ENCODE data around the gene STX18. TPM values are rescaled to one million over a fixed set of nuclear protein-coding genes. Genes with fewer than 3 reads are reported as not detected.
"Not testable (repeated sequence)": the region's sequence is repeated elsewhere in the genome, so short reads cannot be mapped to it uniquely, and the experiment has no call there.

The STX18 gene
- total RNA-seq, 2 experiments from 2014 or later = 28.8 to 32.0 TPM

DNA sequence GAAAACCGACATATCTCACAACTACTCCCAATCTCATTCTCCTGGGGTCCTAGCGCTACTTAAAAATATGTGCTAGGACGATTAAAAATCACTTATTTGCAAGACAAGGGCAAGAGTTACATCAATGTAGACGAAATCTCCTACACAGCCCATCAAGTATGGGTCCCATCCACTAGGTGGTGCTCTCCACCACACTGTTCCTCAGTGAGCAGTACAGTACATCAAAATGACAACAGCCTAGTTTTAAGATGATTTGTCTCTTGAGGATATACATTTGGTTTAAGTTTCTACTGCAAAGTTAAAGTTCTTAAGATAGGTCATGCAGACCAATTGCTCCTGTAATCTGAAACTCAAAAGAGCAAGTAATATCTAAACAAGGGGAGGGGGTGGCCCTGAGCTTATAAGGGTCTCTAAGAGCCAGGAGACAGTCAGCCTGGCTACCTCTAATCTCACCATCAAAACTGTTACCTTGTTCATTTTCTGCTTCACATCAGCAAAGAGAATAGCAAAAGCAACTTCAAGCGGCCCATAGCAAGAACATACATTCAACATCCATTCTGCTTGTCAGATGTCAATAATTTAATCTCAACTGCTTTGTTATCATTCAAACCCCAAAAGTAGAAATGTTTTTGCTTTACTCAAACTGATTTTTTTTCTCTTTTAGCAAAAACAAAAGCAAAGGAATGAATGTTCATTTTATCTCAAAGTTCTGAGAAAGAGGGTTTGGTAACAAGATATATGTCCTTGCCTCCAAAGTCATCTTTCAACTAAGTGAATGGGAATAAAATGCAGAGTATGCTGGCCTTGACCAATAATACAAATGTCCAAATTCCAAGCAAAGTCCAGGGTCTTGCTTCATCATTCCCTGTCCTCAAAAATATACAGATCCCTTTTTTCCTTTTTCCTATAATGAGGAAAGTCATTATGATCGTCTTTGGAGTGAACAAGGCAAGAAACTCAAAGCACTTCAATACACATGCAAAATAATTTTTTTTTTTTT is 53.1 kb downstream of the STX18 start:
- ChIA-PET POLR2A (no interaction called here), CTCF (interaction anchor here (0.6 to 1.4 kb wide), 6 partner anchors 17 to 391 kb away, joined by 3 to 6 read pairs (median 4); no protein-coding TSS in a partner anchor)

DNA sequence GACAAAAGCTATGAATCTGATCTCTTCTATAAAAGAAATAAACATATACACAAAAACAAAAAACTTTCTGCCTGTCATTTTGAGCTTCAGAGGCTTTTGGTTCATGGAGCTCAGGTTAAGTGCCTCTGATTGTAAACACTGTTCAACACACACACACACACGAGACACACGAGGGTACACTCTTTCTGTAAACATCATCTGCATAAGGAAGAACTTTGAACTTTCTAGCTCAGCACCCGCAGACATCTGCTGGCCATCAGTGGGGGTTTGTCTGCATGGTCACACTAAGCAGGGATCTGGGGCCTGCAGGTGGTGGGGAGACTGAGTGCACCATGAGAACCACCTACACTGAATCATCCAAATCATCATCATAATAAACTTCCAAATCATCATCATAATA is 54.9 kb downstream of the STX18 start:
- ChIA-PET CTCF (no interaction called here), POLR2A (no interaction called here)

DNA sequence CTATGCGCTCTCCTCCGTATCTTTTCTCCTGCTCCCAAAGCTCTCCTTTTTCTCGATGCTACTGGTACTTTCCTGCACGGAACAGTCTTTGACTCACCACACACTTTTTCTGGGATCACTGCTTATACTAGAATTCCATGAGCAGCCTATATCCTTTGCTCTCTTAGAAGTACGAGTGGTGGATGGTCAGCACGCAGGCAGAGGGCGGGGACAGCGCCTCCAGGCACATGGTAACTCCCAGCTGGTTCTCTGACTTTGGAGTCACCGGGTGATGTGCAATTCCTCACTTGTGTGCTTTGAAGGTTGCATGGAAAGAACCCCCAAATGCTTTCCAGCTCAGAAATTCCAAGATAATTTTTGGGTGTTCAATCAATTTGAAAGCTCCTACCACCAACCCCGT is 56.0 kb downstream of the STX18 start:
- POLR2A ChIA-PET = interaction anchor here (0.6 kb wide), 1 partner anchor 49 kb away, joined by 7 read pairs; no protein-coding TSS in a partner anchor
- CTCF ChIA-PET = no interaction called here

DNA sequence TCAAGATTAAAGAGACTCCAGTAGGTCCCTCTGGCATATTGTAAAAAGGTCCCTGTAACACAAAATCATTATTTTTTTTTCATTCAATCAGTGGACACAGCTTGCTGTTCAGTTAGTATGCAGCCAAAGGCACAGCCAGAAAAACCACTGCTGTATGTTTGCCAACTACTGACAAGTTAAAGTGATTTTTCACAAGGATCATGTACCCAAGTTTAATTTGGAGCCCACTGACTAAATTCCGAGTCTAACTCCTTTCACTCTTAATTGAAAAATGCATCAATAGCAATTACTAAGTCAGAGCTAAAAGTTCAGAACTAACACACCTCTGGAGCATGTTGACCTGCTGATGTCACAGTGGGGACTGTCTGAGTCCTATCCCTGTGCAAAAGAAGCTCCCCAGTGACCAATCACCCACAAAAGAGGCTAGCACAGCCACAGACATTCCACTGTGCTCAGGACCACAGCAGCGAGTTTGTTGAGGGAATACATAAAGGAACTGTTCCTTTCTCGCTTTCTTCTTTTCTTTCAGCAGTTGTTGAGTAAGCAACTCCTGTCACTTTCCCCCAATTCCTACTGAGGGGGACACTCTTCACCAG is 60.4 kb downstream of the STX18 start:
- ChIA-PET CTCF (no interaction called here), POLR2A (no interaction called here)

DNA sequence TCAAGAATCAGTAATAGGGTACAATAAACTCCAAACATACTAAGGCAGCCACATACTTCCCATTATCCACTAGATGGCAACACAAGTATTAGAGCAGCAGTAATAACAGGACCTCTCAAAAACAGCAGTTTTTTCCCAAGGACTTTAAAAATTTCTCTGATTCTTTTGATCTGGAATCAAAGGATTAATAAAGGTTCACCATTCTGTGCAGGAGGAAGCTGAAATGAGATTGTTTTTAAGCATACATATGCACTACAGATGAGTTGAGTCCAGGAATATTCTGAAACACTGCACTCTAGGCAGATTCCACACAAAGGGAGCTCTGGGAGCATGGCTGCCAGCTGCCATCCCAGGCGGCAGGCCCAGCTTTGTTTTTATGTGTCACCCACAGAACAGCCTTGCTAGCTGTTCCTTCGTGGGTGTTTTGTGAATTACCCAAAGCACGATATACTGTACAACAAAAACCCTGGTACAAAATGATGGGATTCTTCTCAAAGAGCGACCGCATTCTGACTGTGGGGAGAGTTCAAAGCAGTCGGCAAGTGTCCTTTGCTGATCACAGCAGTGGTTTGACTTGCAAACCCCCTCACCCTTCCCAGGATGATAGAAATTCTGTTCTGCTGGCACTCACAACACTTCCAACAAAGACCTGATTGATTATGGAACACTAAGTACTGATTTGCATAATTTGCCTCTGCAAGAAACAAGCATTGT is 61.0 kb downstream of the STX18 start:
- POLR2A ChIA-PET = no interaction called here
- CTCF ChIA-PET = no interaction called here

DNA sequence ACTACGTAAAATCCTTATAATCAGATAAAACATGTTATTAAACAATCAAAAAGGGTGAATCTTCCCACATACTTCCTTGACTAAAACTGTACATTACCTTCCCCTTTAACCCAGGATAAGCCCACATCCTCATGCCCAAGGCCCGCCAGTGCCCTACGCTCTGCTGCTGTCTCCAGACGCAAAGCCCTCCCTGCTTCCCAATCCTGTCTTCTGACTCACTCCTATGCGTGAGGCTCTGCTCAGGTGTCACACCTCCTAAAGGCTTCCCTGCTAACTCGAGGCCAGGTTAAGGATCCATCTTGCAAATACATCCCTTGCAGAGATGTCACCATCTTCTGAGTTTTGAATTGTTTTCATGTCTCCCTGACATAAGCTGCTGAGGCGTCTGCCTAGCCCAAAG is 61.6 kb downstream of the STX18 start:
- POLR2A ChIA-PET = no interaction called here
- CTCF ChIA-PET = no interaction called here

DNA sequence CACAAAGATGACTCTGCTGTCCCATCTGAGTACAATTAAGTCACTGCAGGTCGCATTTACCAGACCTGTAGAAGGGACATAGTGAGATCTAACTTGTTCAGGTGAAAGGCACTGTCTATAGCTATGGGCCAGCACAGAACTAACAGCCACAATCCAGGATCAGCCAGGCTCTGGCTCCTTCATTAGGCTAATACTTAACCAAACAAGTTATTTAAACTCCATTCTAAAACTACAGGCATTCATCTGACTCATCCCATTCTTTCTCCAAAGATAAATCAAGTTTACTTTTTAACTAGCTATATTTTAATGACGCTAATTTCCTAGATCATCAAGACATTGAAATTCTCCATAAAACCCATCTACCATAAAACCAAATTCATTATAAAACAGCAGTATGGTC is 62.5 kb downstream of the STX18 start:
- ChIA-PET POLR2A (no interaction called here), CTCF (no interaction called here)

DNA sequence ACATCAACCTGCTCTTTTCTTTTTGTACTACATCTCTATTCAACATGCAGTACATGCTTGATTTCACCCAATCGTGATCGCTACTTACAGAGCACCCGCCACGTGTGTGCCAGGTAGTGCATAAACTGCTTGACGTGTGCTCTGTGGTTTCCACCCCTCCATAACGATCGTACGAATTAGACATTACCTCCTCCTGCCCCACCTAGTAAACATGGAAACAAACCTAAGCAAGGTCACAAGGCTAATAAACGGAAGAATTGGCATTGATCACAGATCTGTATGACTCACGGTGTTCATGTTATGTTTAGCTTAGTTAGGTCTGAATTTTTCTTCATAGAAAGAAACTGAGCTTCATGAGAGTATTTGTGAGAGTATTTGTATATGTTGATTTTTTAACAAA is 64.1 kb downstream of the STX18 start:
- ChIA-PET POLR2A (interaction anchor here (0.7 kb wide), 1 partner anchor 228 kb away, joined by 3 read pairs; no protein-coding TSS in a partner anchor), CTCF (no interaction called here)

DNA sequence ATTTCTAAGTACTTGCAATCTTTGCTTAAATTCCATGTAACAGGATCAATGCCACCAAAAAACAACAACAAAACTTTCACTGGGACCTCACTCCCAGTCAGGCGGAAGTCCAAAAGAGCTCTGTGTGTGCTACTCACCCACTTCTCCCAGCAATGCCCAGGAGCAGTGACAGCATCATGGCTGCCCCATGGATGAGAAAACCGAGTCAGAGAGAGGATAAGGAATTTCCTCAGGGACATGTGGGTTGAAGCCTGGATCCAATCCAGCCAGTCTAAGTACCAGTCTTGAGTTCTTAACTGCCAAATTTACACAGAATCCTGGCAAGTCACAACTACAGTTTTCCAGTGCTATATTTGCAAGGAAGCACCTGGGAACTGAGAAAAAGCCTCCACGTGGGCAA is 64.5 kb downstream of the STX18 start:
- CTCF ChIA-PET = no interaction called here
- POLR2A ChIA-PET = interaction anchor here (0.7 kb wide), 1 partner anchor 229 kb away, joined by 3 read pairs; no protein-coding TSS in a partner anchor

DNA sequence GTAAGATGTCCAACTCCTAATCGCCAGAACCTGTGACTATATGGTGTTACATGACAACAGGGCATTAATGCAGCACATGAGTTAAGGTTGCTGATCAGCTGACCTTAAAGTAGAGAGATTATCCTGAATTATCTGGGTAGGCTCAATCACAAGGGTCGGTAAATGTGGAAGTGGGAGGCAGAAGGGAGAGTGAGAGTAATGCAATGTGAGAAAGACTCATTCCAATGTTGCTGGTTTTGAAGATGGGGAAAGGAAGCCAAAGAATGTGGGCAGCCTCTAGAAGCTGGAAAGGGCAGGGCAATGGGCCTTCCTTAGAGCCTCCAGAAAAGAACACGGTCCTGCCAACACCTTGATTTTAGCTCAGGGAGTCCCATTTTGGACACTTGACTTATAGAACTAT is 67.4 kb downstream of the STX18 start:
- ChIA-PET CTCF (no interaction called here), POLR2A (no interaction called here)

DNA sequence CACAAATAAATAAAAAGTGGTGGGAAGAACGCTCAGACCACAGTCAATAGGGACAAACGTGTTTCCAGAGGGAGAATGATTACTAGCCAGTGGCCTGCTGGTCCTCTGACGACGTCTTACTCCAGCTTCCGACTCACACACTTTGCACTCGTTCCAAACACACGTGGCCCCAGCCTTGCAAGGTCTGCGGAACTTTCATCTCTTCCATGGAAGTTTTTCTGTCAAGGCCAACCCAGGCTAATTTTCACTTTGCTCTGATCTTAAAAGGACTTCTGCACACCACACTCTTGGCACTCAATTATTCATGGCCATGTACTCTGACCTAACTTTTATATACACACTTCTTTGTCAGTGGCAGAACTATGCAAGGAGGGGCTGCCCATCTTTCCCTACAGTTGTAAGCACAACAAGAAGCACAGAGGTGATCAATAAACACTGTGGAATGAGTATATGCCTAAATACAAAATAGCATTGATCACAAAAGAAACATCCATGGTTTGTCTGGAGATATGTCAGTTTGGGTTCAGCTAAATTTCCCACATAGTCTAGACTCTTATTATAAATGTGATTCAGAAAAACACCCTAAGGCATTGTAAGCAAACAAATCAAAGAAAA is 69.4 kb downstream of the STX18 start:
- POLR2A ChIA-PET = interaction anchor here (0.7 kb wide), 1 partner anchor 56 kb away, joined by 8 read pairs; no protein-coding TSS in a partner anchor

DNA sequence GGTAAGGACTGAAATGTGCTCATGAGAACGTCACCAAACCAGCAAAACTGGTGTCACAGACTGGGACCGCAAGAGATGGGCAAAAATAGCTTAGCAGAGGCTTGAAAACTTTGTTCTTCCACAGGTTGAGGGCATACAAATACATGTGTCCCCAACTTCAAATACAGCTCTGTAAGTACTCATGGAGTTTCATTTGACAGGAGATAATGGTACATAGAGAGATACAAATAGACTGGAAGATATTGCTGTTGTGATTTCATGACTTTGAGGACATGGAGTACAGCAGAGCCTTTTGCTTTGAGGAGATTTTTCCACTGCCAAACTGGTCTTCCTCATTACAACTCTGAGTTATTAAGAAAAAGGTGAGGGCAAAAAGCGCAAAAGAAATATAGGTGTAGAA is 70.7 kb downstream of the STX18 start:
- ChIA-PET POLR2A (no interaction called here), CTCF (interaction anchor here (2.1 kb wide), 1 partner anchor 17 kb away, joined by 6 read pairs; no protein-coding TSS in a partner anchor)

More for the DNA sequence above, 69.4 kb downstream of the STX18 start:
- CTCF ChIA-PET = interaction anchor here (2.1 kb wide), 1 partner anchor 16 kb away, joined by 6 read pairs; no protein-coding TSS in a partner anchor

DNA sequence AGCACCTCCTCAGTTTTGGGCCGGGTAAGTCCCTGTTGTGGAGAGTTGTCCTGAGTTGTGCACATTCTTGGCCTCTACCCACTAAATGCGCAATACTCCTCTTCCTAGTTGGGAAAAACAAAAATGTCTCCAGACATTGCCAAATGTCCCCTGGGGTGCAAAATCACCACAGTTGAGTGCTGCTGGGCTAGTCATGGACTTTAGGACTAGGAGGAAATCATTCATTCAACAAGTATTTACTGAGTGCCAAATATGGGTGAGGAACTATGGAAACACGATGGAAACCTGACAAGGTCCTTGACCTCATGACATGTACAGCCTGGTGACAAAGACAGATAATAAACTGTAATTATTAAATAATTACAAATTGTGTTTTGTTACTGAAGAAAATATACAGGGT is 71.6 kb downstream of the STX18 start:
- CTCF ChIA-PET = no interaction called here
- POLR2A ChIA-PET = no interaction called here

DNA sequence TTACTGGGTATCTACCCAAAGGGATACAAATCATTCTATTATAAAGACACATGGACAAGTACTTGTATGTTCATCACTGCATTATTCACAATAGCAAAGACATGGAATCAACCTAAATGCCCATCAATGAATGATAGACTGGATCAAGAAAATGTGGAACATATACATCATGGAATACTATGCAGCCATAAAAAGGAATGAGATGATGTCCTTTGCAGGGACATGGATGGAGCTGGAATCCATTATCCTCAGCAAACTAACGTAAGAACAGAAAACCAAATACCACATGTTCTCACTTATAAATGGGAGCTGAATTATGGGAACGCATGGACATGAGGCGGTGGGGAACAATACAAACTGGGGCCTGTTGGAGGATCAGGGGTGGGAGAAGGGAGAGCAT is 76.6 kb downstream of the STX18 start:
- POLR2A ChIA-PET = not testable (repeated sequence)
- CTCF ChIA-PET = interaction anchor here (0.9 kb wide), 1 partner anchor 32 kb away, joined by 3 read pairs; no protein-coding TSS in a partner anchor

DNA sequence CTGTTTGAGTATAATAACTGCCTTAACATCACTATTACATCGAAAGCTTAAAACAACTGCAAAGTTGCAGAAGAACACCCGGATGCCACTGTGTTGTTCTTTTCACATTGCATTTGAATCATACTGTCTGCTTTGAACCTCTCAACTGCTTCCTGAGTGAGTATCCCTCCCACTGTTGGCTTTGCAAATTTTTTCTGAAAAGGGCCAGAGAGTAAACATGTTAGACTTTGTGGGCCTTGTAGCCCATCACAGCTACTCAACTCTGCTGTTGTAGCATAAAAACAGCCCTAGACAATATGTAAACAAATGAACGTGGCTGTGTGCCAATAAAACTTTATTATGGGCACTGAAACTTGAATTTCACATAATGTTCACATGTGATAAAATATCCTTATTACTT is 78.9 kb downstream of the STX18 start:
- POLR2A ChIA-PET = no interaction called here
- CTCF ChIA-PET = interaction anchor here (0.7 kb wide), 1 partner anchor 123 kb away, joined by 3 read pairs; no protein-coding TSS in a partner anchor

DNA sequence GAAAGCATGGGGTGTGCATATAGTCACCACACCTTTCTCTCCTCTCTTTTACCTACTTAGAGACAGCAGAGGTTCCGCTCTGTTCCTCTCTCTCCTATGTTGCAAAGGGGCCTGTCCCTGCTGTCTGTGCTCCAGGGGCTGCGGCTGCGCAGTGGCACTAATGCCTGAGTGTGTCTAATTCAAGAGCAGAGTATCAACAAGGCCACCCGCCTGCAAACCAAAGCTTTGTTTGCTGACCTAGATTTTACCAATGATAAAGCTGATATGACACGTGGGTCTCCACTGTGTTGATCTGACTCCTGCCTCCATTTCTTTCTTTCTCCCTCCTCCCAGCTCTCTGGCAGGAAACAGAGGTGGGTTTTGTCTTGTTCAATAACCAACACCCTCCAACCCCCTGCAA is 80.0 kb downstream of the STX18 start:
- ChIA-PET CTCF (no interaction called here), POLR2A (interaction anchor here (0.7 kb wide), 1 partner anchor 26 kb away, joined by 3 read pairs; no protein-coding TSS in a partner anchor)

DNA sequence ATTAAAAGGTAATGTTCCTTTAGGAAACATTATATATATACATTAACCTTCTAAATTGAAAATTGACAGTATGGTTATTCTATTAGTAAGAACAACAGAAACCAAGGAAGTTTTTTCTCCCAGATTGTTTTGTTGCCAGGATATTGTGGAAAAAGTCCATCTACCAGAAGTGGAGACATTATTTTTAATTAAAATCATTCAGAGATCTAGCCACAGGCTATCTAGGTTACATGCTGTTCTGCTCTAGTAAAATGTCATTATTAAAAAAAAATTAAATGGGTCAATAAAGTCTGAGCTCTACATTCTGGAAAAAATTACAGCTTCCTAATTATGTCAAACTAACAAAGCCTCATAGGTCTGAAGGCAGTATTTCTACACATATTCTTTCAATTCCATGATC is 80.7 kb downstream of the STX18 start:
- POLR2A ChIA-PET = no interaction called here

DNA sequence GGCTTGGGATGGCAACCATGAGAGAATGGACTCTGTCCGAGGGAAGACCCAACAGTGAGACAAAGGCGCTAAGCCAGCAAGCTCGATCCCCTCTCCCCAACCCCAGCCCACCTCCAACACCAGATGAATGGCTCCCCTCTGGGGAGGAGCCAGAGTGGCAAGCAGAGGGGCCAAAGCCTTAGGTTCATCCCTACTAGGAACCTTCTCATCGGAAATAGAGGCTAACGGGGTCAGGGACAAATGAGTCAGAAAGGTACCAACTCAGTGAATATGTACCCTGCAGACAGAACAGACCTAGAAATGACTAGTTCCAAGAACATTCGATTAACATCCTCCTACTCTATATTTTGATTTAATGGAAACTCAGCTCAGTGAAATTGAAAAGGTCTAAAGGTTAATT is 81.1 kb downstream of the STX18 start:
- POLR2A ChIA-PET = no interaction called here

More for the DNA sequence above, 80.7 kb downstream of the STX18 start:
- CTCF ChIA-PET = interaction anchor here (0.9 kb wide), 1 partner anchor 303 kb away, joined by 3 read pairs; no protein-coding TSS in a partner anchor

DNA sequence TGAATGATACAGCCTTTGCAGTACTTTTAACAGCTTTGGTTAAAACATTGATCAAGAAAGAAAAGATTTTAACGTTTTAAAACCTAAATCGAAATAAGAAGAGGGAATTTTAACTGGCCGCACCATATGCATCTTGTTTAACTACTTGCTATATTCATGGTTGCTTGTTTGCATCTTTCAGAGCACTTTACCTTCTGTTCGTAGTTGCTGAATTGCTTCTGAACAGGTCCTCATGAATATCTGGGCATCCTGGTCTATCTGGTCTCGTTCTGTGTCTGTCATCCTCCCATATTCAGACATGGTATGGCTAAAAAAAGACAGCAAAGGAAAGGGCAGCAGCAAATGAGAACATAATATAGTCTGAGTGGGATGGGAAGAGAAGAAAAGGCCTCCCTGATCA is 82.7 kb downstream of the STX18 start:
- ChIA-PET CTCF (no interaction called here), POLR2A (no interaction called here)

More for the DNA sequence above, 81.1 kb downstream of the STX18 start:
- CTCF ChIA-PET = interaction anchor here (0.9 kb wide), 1 partner anchor 303 kb away, joined by 3 read pairs; no protein-coding TSS in a partner anchor

Measured in activated CD8-positive, alpha-beta memory T cell treated with anti-CD3 and anti-CD28 coated beads for 36 hours (primary cell).